ENCODE measurements around the gene ZSWIM6.

ZSWIM6 gene

DNA sequence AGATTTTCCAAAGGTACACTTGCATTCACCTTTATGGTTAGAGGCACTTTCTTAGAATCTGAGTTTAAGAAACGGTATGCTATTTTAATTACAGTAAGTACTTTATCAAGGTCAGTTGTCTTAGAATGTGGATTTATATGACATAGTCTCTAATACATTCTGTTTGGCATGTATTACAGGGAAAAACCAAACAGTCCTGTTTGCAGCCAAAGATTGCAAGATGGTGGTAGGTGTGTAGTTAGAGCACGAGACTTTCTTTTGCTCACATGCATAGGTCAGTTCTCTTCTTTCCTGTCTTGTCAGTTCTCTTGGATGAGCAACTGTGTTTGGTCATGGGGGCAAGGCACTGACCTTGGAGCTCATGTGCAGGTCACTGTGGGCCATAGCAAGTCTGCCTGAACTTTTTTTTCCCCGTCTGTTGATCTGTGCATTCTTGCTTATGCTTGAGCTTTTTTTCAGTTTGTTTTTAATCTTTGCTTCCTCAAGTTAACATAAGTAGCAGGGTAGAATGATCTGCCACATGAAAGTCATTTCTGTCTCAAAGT is 20.6 kb downstream of the ZSWIM6 start:
- in situ Hi-C loops (cut with HindIII; ENCODE audit: low pct_ligation_motif_present, low sequenced_read_pairs): no loop called here
- no peak for TF ChIP-seq CTCF (IDR thresholded peaks at IDR 0.05; ENCODE audit: low read depth, low read length, missing control alignments)
- H3K27ac ChIP-seq: no peak overlapping the region
- H3K36me3 ChIP-seq (replicated peaks): no peaks in the 10 kb centered on the region
- H3K27me3 ChIP-seq (replicated peaks): no peaks in the 10 kb centered on the region
- H3K4me3 ChIP-seq (ENCODE audit: low read depth, low read length): no peak overlapping the region
- no peak for DNase-seq

DNA sequence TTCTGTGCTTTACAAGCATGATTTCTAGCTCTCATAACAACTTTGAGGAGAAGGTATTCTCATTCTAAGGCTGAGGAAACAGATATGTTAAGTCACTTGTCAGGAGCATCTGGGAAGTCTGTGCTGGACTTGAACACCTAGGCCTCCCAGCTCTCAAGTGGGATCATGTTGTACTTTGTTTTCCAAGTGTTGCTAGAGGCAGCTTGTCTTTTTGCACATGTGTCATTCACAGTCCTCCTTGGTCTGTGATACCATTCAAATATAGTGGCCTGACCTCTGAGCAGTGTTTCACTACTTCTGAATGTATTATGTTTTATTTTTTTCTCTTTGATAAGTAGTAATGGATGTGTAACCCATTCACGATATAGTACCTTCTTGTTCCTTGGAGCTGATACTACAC is 21.2 kb downstream of the ZSWIM6 start:
- no peaks in the 10 kb centered on the region for H3K36me3 ChIP-seq (replicated peaks)
- no peaks in the 10 kb centered on the region for H3K27me3 ChIP-seq (replicated peaks)
- no peak for TF ChIP-seq CTCF (IDR thresholded peaks at IDR 0.05; ENCODE audit: low read depth, low read length, missing control alignments)
- no peak overlapping the region for H3K27ac ChIP-seq
- in situ Hi-C loops (cut with HindIII; ENCODE audit: low pct_ligation_motif_present, low sequenced_read_pairs): no loop called here
- DNase-seq: no peak
- H3K4me3 ChIP-seq (ENCODE audit: low read depth, low read length): no peak overlapping the region

- Histone ChIP-seq H3K27me3 (replicated peaks) (no peaks in the 10 kb centered on the region), H3K36me3 (replicated peaks) (no peaks in the 10 kb centered on the region), H3K4me3 (ENCODE audit: low read depth, low read length) (no peak overlapping the region), H3K27ac (no peak overlapping the region)
- in situ Hi-C loops (cut with HindIII; ENCODE audit: low pct_ligation_motif_present, low sequenced_read_pairs): no loop called here
- TF ChIP-seq CTCF (IDR thresholded peaks at IDR 0.05; ENCODE audit: low read depth, low read length, missing control alignments): no peak
- DNase-seq: no peak
These were observed 22.1 kb downstream of the ZSWIM6 start for GRCh38 chr5:61354199-61354598.

DNA sequence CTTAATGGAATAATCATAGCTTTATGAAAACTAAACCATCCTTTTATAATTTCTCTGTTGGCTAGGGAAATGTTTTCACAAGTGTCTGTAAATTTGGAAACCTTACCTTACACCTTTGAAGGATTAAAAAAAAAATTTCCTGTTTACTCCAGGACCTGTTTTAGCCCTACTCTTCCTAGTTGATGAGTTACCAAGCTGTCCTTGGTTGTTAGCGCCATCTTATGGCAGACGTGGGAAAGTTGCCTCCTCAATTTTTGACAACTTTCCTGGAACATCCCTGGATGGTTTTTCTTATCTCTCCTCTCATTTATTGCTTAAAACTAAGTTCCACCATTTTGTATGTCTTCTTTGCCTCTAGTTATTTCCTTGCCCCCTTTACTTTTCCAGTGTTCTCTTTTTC is 25.7 kb downstream of the ZSWIM6 start:
- H3K27me3 ChIP-seq (replicated peaks): no peaks in the 10 kb centered on the region
- no peaks in the 10 kb centered on the region for H3K36me3 ChIP-seq (replicated peaks)
- DNase-seq: no peak
- no peak overlapping the region for H3K27ac ChIP-seq
- in situ Hi-C loops (cut with HindIII; ENCODE audit: low pct_ligation_motif_present, low sequenced_read_pairs): no loop called here
- peak; percentile 62 for TF ChIP-seq CTCF (IDR thresholded peaks at IDR 0.05; ENCODE audit: low read depth, low read length, missing control alignments)
- no peak overlapping the region for H3K4me3 ChIP-seq (ENCODE audit: low read depth, low read length)

GRCh38 chr5:61362796-61363368 is 30.8 kb downstream of the ZSWIM6 start:
- in situ Hi-C loops (cut with HindIII; ENCODE audit: low pct_ligation_motif_present, low sequenced_read_pairs): no loop called here

More at GRCh38 chr5:61362796-61363368, 30.8 kb downstream of the ZSWIM6 start:
- H3K36me3 ChIP-seq (replicated peaks): no peaks in the 10 kb centered on the region
- H3K27ac ChIP-seq: no peak overlapping the region
- DNase-seq: no peak
- H3K27me3 ChIP-seq (replicated peaks): no peaks in the 10 kb centered on the region
- H3K4me3 ChIP-seq (ENCODE audit: low read depth, low read length): no peak overlapping the region
- TF ChIP-seq CTCF (IDR thresholded peaks at IDR 0.05; ENCODE audit: low read depth, low read length, missing control alignments): peak; percentile 65

Measured in brain microvascular endothelial cell (primary cell).